ENCODE results near the gene DNAI1. TPM values are rescaled to one million over a fixed set of nuclear protein-coding genes. Genes with fewer than 3 reads are reported as not detected.

DNAI1 gene
- total RNA-seq, 6 experiments from 2014 or later = not detected

DNA sequence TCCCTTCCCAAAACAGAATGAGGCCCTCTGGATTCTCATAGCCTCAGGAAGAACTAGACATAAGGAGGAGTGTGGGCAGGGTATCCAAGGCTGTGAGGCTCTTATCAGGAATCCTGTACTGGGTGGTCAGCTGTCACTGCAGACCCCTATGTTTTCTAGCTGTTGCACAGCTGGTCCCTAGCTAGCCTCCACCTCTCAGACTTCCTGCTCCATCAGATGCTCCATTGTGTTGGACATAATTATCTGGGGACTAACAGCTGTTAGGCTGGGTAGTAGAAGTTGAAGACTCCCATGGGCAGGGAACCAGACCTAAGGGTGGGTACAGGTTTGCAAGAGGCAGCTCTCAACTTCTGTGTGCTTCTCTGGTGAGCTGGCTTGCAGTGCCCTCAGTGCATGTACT lies 18.6 kb upstream of the DNAI1 start:
- ATAC-seq = no peak

DNA sequence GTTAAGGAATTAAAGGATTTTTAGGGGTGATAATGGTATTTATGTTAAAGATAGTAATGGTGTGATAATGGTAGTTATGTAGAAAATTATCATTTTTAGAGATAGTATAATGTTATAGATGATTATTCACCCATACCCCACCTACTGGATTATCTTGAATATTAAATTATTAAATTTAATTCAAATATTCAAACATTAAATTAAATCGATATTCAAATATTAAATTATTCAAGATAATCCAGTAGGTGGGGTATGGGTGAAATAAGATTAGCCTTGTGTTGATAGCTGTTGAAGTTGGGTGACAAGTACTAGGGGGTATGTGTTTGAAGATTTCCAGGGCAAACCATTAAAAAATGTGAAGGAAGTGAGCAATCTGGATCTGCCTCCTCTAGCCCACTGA lies 15.8 kb upstream of the DNAI1 start:
- no peaks in the 10 kb centered on the region for H3K27me3 ChIP-seq
- H3K27ac ChIP-seq = no peak overlapping the region
- intact Hi-C loops (cut with DNase I) = loop anchor here in 1 of 2 donors (10.0 kb wide), 1 partner anchor 52 kb away; no protein-coding TSS in a partner anchor
- no peaks in the 10 kb centered on the region for H3K9me3 ChIP-seq
- DNase-seq (no peak), ATAC-seq (no peak)
- no peaks in the 10 kb centered on the region for H3K36me3 ChIP-seq
- TF ChIP-seq, protein P1, sequence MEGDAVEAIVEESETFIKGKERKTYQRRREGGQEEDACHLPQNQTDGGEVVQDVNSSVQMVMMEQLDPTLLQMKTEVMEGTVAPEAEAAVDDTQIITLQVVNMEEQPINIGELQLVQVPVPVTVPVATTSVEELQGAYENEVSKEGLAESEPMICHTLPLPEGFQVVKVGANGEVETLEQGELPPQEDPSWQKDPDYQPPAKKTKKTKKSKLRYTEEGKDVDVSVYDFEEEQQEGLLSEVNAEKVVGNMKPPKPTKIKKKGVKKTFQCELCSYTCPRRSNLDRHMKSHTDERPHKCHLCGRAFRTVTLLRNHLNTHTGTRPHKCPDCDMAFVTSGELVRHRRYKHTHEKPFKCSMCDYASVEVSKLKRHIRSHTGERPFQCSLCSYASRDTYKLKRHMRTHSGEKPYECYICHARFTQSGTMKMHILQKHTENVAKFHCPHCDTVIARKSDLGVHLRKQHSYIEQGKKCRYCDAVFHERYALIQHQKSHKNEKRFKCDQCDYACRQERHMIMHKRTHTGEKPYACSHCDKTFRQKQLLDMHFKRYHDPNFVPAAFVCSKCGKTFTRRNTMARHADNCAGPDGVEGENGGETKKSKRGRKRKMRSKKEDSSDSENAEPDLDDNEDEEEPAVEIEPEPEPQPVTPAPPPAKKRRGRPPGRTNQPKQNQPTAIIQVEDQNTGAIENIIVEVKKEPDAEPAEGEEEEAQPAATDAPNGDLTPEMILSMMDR (IDR thresholded peaks at IDR 0.05) = no peak
- no peak for TF ChIP-seq POLR2A (IDR thresholded peaks at IDR 0.05)
- WGBS (ENCODE audit: insufficient coverage, low coverage, low lambda C conversion rate, missing lambda C conversion rate) = 75% methylated on average over 1 of the region's 1 CpG
- H3K4me1 ChIP-seq = no peaks in the 10 kb centered on the region
- no peak overlapping the region for H3K4me3 ChIP-seq

More for the DNA sequence above, 18.6 kb upstream of the DNAI1 start:
- no peaks in the 10 kb centered on the region for H3K9me3 ChIP-seq
- H3K27me3 ChIP-seq = no peaks in the 10 kb centered on the region
- no peaks in the 10 kb centered on the region for H3K4me1 ChIP-seq
- H3K4me3 ChIP-seq = no peak overlapping the region
- intact Hi-C loops (cut with DNase I) = loop anchor here in 1 of 2 donors (10.0 kb wide), 1 partner anchor 55 kb away; no protein-coding TSS in a partner anchor
- H3K27ac ChIP-seq = no peak overlapping the region
- H3K36me3 ChIP-seq = no peaks in the 10 kb centered on the region
- no peak for DNase-seq
- TF ChIP-seq, protein P1 (IDR thresholded peaks at IDR 0.05) = no peak
- no peak for TF ChIP-seq POLR2A (IDR thresholded peaks at IDR 0.05)

DNA sequence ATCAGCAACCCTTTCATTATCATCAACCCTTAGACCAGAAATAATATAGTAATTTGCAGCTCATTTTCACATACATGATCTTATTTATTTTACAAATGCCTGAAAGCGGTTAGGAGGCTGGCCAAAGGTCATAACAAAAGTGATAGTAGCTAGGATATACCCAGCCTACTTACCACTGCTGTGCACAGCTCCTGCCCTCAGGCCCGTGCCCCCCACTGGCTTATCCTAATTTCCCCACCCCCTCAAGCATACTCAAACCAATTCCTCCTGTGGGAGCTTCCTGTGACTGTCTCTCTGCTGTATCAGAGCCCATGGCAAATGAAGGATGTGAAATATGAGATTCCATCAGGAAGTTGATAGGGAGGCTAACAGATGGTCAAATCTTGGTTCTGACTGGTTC lies 15.1 kb upstream of the DNAI1 start:
- TF ChIP-seq, protein P1 (IDR thresholded peaks at IDR 0.05) = no peak
- no peak for TF ChIP-seq POLR2A (IDR thresholded peaks at IDR 0.05)
- 9% methylated on average over 2 of the region's 2 CpGs for WGBS (ENCODE audit: insufficient coverage, low coverage, low lambda C conversion rate, missing lambda C conversion rate)

DNA sequence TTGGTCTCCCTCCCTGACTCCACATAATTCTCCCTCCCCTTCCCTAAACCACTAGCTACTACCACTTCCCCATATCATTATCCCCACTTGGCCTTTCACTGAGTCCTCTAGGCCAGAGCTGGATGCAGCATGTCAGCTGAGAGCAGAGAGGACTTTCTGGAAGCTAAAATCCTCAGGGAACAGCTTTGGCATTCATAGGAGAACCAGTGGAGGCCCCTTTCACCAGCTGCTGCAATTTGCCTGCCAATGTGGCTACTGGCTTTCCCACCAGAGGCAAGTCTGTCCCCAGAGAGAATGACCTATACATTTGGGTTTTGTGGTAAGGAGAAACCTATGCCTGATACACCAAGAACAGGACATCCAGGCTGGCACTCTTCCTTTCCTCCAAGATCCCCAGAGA lies 14.6 kb upstream of the DNAI1 start:
- Histone ChIP-seq H3K36me3 (no peaks in the 10 kb centered on the region), H3K9me3 (no peaks in the 10 kb centered on the region), H3K4me3 (no peak overlapping the region), H3K27ac (no peak overlapping the region), H3K4me1 (no peaks in the 10 kb centered on the region), H3K27me3 (no peaks in the 10 kb centered on the region)
- no peak for DNase-seq
- TF ChIP-seq, protein P1 (IDR thresholded peaks at IDR 0.05) = no peak
- TF ChIP-seq POLR2A (IDR thresholded peaks at IDR 0.05) = no peak
- intact Hi-C loops (cut with DNase I) = loop anchor here in 1 of 2 donors (10.0 kb wide), 1 partner anchor 51 kb away; no protein-coding TSS in a partner anchor
- ATAC-seq = peak in 1 of 4 donors; percentile 11

More for the DNA sequence above, 15.1 kb upstream of the DNAI1 start:
- Histone ChIP-seq H3K4me1 (no peaks in the 10 kb centered on the region), H3K9me3 (no peaks in the 10 kb centered on the region), H3K27me3 (no peaks in the 10 kb centered on the region), H3K4me3 (no peak overlapping the region), H3K27ac (no peak overlapping the region), H3K36me3 (no peaks in the 10 kb centered on the region)
- DNase-seq (no peak), ATAC-seq (peak in 3 of 4 donors; percentile 28 to 50 (median 33))
- intact Hi-C loops (cut with DNase I) = loop anchor here in 1 of 2 donors (10.0 kb wide), 1 partner anchor 51 kb away; no protein-coding TSS in a partner anchor

DNA sequence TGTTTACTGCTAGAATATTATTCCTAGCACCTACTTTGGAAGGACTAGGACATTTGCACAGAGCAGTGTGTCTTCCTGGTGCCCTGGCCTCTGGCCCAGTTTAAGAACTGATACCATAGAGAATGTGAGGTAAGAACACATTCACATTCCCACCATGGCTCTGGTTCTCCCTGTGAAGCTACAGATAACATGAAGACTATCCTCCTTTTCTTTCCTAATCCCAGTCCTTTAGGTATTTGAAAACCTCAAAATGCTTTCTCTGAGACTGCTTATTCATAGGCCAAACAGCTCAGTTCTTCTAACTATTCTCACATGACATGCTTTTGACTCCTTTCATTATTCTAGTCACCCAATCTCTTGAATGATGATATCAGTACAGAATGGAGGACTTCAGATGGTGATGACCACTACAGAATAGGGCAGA lies 12.1 kb upstream of the DNAI1 start:
- Histone ChIP-seq H3K4me1 (no peaks in the 10 kb centered on the region), H3K9me3 (no peaks in the 10 kb centered on the region), H3K36me3 (no peaks in the 10 kb centered on the region), H3K4me3 (no peak overlapping the region), H3K27ac (no peak overlapping the region), H3K27me3 (no peaks in the 10 kb centered on the region)
- no peak for TF ChIP-seq POLR2A (IDR thresholded peaks at IDR 0.05)
- TF ChIP-seq, protein P1 (IDR thresholded peaks at IDR 0.05) = no peak
- DNase-seq (no peak), ATAC-seq (no peak)
- intact Hi-C loops (cut with DNase I) = loop anchor here in 1 of 2 donors (10.0 kb wide), 1 partner anchor 48 kb away; no protein-coding TSS in a partner anchor
